B cell (primary cell): ENCODE measurements around the gene CUTC. TPM values are rescaled to one million over a fixed set of nuclear protein-coding genes. Genes with fewer than 3 reads are reported as not detected.
"Not testable (repeated sequence)": the region's sequence is repeated elsewhere in the genome, so short reads cannot be mapped to it uniquely, and the experiment has no call there.

ENCODE experiments used
- ATAC-seq: fragments of 200-7000 bp; cut with Tn5 transposase; one replicate; pipeline ENCODE4 v1.10.0; 2021; ENCODE audit warnings: low read depth, mild to moderate bottlenecking, moderate number of reproducible peaks, moderate library complexity
- CTCF ChIA-PET: fragments of 350-600 bp; sonication (Branson Sonifier 250); formaldehyde crosslinking; loops from one replicate; lab custom pipeline; 2021; ENCODE audit warnings: antibody characterized with exemption, inconsistent platforms; lab: Charles Lee
- POLR2A ChIA-PET: fragments of 350-600 bp; sonication (Branson Sonifier 250); formaldehyde crosslinking; loops from one replicate; lab custom pipeline; 2021; ENCODE audit warnings: antibody characterized with exemption; lab: Charles Lee
- DNase-seq: peaks from one replicate; pipeline ENCODE4 v3.0.0; 2013
- H2AFZ ChIP-seq: 2 replicates; pipeline ENCODE4 v1.6.1; 2012; ENCODE audit warnings: mild to moderate bottlenecking, low read depth, low read length; ENCODE audit not compliant: insufficient read depth, poor library complexity, severe bottlenecking
- H3K27ac ChIP-seq, 2 donors: 1 replicate in 1 of 2; 2 replicates in 1 of 2; pipeline ENCODE4 v1.5.1; 2012 to 2013; ENCODE audit warnings: low read length in 2 of 2, mild to moderate bottlenecking in 2 of 2, moderate library complexity in 1 of 2
- H3K27me3 ChIP-seq, 4 experiments: fragments of 200-600 bp in 1 of 4; sonication (generic) in 1 of 4; replicated peaks in 1 of 4; 1 replicate in 2 of 4; 2 replicates in 2 of 4; pipeline versions ENCODE4 v1.6.1 to v1.7.0; 2013 to 2016; ENCODE audit warnings: low read length in 3 of 4, mild to moderate bottlenecking in 2 of 4, mixed read lengths in 1 of 4, moderate library complexity in 1 of 4; ENCODE audit not compliant: insufficient read depth in 4 of 4, control insufficient read depth in 3 of 4; ENCODE audit errors: control extremely low read depth in 1 of 4
- H3K36me3 ChIP-seq, 2 experiments: replicated peaks in 1 of 2; 1 replicate in 1 of 2; 2 replicates in 1 of 2; pipeline versions ENCODE4 v1.6.1 to v1.7.1; 2013; ENCODE audit warnings: low read length in 1 of 2; ENCODE audit not compliant: insufficient read depth in 2 of 2, control insufficient read depth in 1 of 2; ENCODE audit errors: control extremely low read depth in 1 of 2, extremely low read depth in 1 of 2
- H3K4me1 ChIP-seq, 2 donors: fragments of 200-600 bp in 1 of 2; sonication (generic) in 1 of 2; 1 replicate in 1 of 2; 2 replicates in 1 of 2; pipeline versions ENCODE4 v1.5.1 to v1.6.1; 2013 to 2017; ENCODE audit warnings: low read length in 2 of 2; ENCODE audit not compliant: control insufficient read depth in 2 of 2, insufficient read depth in 2 of 2
- H3K4me2 ChIP-seq: replicated peaks from 2 replicates; pipeline ENCODE3; 2012; ENCODE audit warnings: mild to moderate bottlenecking, low read depth, low read length; ENCODE audit not compliant: poor library complexity, severe bottlenecking
- H3K4me3 ChIP-seq, 5 experiments: fragments of 200-600 bp in 1 of 5; sonication (generic) in 1 of 5; 1 replicate in 3 of 5; 2 replicates in 2 of 5; pipeline versions ENCODE4 v1.5.1 to v1.7.0; 2011 to 2016; ENCODE audit warnings: low read length in 4 of 5, mild to moderate bottlenecking in 4 of 5, low read depth in 2 of 5, control low read depth in 1 of 5, moderate library complexity in 1 of 5; ENCODE audit not compliant: insufficient read depth in 1 of 5; ENCODE audit errors: control extremely low read depth in 1 of 5, extremely low read depth in 1 of 5
- H3K79me2 ChIP-seq: fragments of 200-600 bp; sonication (generic); one replicate; pipeline ENCODE4 v1.6.0; 2016; ENCODE audit warnings: low read length; ENCODE audit not compliant: control insufficient read depth, insufficient read depth
- H3K9ac ChIP-seq: fragments of 200-600 bp; sonication (generic); 2 replicates; pipeline ENCODE4 v1.6.1; 2017; ENCODE audit warnings: mild to moderate bottlenecking, low read length, moderate library complexity
- H3K9me3 ChIP-seq, 3 donors: one replicate each; pipeline versions ENCODE4 v1.6.1 to v1.7.1; 2013; ENCODE audit warnings: low read length in 2 of 3; ENCODE audit not compliant: control insufficient read depth in 2 of 3, insufficient read depth in 1 of 3; ENCODE audit errors: control extremely low read depth in 1 of 3
- H4K20me1 ChIP-seq: 2 replicates; pipeline ENCODE4 v1.6.0; 2012; ENCODE audit warnings: mild to moderate bottlenecking, low read length; ENCODE audit not compliant: insufficient read depth, control insufficient read depth, poor library complexity, severe bottlenecking
- H3K27ac Mint-ChIP-seq: one replicate; pipeline ENCODE4 v1.8.0; 2021; ENCODE audit warnings: mixed read lengths
- H3K27me3 Mint-ChIP-seq: one replicate; pipeline ENCODE4 v1.8.0; 2021; ENCODE audit warnings: mixed read lengths
- H3K4me1 Mint-ChIP-seq: one replicate; pipeline ENCODE4 v1.8.0; 2021; ENCODE audit warnings: mixed read lengths
- H3K4me3 Mint-ChIP-seq: one replicate; pipeline ENCODE4 v1.8.0; 2021; ENCODE audit warnings: mixed read lengths
- H3K9me3 Mint-ChIP-seq: one replicate; pipeline ENCODE4 v1.8.0; 2022; ENCODE audit warnings: mixed read lengths; ENCODE audit not compliant: insufficient read depth
- EZH2 ChIP-seq: IDR thresholded peaks from 2 replicates; pipeline ENCODE4 v1.6.1; 2012; ENCODE audit warnings: borderline replicate concordance, low read depth, mild to moderate bottlenecking, moderate library complexity, low read length; ENCODE audit not compliant: insufficient read depth, poor library complexity, severe bottlenecking
- WGBS: methylation state at CpG from one replicate; pipeline ENCODE4 v1.1.5; 2013; ENCODE audit warnings: missing lambda C conversion rate; ENCODE audit not compliant: insufficient coverage; 5-methylcytosine and 5-hydroxymethylcytosine counted together
- intact Hi-C: fragments of 100-400 bp; cut with micrococcal nuclease; formaldehyde crosslinking; loops from one replicate; pipeline ENCODE4 v1.10.0; 2022
- polyA plus RNA-seq: library from polyadenylated mRNA; depleted of rRNA; stranded (reverse); fragments of >200 nt; gene quantifications from 2 replicates; pipeline ENCODE4 v1.2.3, GENCODE V29; 2012
- total RNA-seq, 2 donors: library from RNA; stranded (reverse); fragments of 120-200 nt in 1 of 2; gene quantifications; 1 replicate in 1 of 2; 2 replicates in 1 of 2; pipeline versions ENCODE4 v1.2.3 to v1.2.4, GENCODE V29; 2013 to 2022
- TF ChIP-seq, protein P1 (sequence below): fragments of 200-600 bp; IDR thresholded peaks from one replicate; pipeline ENCODE4 v1.8.0; 2022; ENCODE audit warnings: antibody characterized with exemption, mild to moderate bottlenecking

The CUTC gene
- total and polyA plus RNA-seq, 2 donors (not counting 1 experiment from before 2014, with no cell fraction given) = 22.8 to 33.3 TPM

DNA sequence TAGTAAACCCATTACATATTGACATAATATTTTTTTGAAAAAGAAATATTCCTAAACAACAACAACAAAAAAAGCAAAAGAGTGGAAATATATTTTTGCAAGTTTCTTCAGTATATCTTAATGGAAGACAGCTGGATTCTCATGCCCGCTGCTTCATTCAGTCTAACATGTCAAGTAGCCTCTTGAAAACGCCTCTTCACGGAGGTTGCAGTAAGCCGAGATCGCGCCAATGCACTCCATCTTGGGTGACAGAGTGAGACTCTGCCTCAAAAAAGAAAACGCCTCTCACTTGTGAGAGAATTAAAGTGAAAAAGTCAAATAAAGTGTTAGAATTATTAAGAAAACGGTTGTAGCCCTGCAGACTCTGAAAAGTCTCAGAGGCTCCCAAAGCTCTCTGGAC is 1.3 kb downstream of the CUTC start:
- TF ChIP-seq, protein P1, sequence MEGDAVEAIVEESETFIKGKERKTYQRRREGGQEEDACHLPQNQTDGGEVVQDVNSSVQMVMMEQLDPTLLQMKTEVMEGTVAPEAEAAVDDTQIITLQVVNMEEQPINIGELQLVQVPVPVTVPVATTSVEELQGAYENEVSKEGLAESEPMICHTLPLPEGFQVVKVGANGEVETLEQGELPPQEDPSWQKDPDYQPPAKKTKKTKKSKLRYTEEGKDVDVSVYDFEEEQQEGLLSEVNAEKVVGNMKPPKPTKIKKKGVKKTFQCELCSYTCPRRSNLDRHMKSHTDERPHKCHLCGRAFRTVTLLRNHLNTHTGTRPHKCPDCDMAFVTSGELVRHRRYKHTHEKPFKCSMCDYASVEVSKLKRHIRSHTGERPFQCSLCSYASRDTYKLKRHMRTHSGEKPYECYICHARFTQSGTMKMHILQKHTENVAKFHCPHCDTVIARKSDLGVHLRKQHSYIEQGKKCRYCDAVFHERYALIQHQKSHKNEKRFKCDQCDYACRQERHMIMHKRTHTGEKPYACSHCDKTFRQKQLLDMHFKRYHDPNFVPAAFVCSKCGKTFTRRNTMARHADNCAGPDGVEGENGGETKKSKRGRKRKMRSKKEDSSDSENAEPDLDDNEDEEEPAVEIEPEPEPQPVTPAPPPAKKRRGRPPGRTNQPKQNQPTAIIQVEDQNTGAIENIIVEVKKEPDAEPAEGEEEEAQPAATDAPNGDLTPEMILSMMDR = no peak
- TF ChIP-seq EZH2 = no peak
- intact Hi-C loops = loop anchor here (2.0 to 5.0 kb wide), 2 partner anchors 1179 to 1601 kb away; partner anchors contain the start of genes R3HCC1L and SLF2
- no peaks in the 10 kb centered on the region for H3K27me3 ChIP-seq
- peaks cover 8 to 13% of the 10 kb centered on the region in 2 experiments for H3K36me3 ChIP-seq
- POLR2A ChIA-PET = no interaction called here
- no peak overlapping the region for H2AFZ ChIP-seq
- no peak overlapping the region for H3K27ac ChIP-seq
- H3K4me3 ChIP-seq = no peak overlapping the region
- peaks cover 8% of the 10 kb centered on the region for H4K20me1 ChIP-seq
- WGBS = 100% methylated on average over 6 of the region's 8 CpGs
- H3K4me1 ChIP-seq = peaks cover 13 to 24% of the 10 kb centered on the region in 2 donors
- Mint-ChIP-seq H3K9me3 (no peaks in the 10 kb centered on the region), H3K27ac (no peak overlapping the region), H3K27me3 (no peaks in the 10 kb centered on the region), H3K4me1 (peaks cover 34% of the 10 kb centered on the region), H3K4me3 (peak overlapping the region; percentile 71)
- no peak overlapping the region for H3K9ac ChIP-seq
- H3K4me2 ChIP-seq = peak overlapping the region; percentile 44
- DNase-seq (no peak), ATAC-seq (no peak)
- peaks cover 64% of the 10 kb centered on the region for H3K79me2 ChIP-seq
- H3K9me3 ChIP-seq = no peaks in the 10 kb centered on the region
- CTCF ChIA-PET = interaction anchor here (0.7 to 2.7 kb wide), 2 partner anchors 11 to 789 kb away, joined by 5 to 6 read pairs; no protein-coding TSS in a partner anchor

DNA sequence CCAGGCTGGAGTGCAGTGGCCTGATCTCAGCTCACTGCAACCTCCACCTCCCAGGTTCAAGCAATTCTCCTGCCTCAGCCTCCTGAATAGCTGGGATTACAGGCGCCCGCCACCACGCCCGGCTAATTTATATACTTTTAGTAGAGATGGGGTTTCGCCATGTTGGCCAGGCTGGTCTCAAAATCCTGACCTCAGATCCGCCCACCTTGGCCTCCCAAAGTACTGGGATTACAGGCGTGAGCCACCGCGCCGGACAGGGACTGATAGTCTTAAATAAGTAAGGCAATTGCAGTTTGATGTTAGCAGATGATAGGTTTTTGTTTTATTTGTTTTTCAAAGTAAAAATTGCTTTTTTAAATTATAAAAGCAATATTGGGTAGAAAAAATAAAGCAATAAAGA is 2.1 kb downstream of the CUTC start:
- intact Hi-C loops = loop anchor here (5.0 kb wide), 1 partner anchor 1602 kb away; the partner anchor contains the start of gene R3HCC1L
- Histone ChIP-seq H3K4me2 (peak overlapping the region; percentile 44), H3K79me2 (peaks cover 64% of the 10 kb centered on the region), H3K4me1 (peaks cover 13 to 24% of the 10 kb centered on the region in 2 donors), H3K36me3 (peaks cover 8 to 13% of the 10 kb centered on the region in 2 experiments)
- DNase-seq, H3K9ac ChIP-seq, H3K27ac Mint-ChIP-seq, H3K4me3 Mint-ChIP-seq, H3K9me3 ChIP-seq, H3K27me3 Mint-ChIP-seq, H3K9me3 Mint-ChIP-seq, POLR2A ChIA-PET, ATAC-seq, H3K27me3 ChIP-seq, H4K20me1 ChIP-seq, H3K4me3 ChIP-seq, H3K27ac ChIP-seq, H2AFZ ChIP-seq: not testable (repeated sequence)
- CTCF ChIA-PET = interaction anchor here (0.6 to 0.7 kb wide), 2 partner anchors 114 to 789 kb away, joined by 4 to 6 read pairs; partner anchors contain the start of gene SLC25A28
- WGBS = no CpG with 5 or more reads among the region's 10 CpGs
- H3K4me1 Mint-ChIP-seq = peaks cover 34% of the 10 kb centered on the region
